ENCODE data around the gene TBC1D22A.

The TBC1D22A gene

GRCh38 chr22:46812034-46812605 is 49.7 kb downstream of the TBC1D22A start:
- no peak overlapping the region for H3K4me3 ChIP-seq (ENCODE audit: low read depth, low read length)
- H3K27ac ChIP-seq: no peak overlapping the region
- DNase-seq: no peak
- H3K27me3 ChIP-seq (ENCODE audit: insufficient read depth, low read depth, severe bottlenecking): no peaks in the 10 kb centered on the region
- H3K9me3 ChIP-seq (ENCODE audit: severe bottlenecking): no peaks in the 10 kb centered on the region
- no peak for TF ChIP-seq CTCF (IDR thresholded peaks at IDR 0.05; ENCODE audit: low read depth, low read length)
- H3K36me3 ChIP-seq: no peaks in the 10 kb centered on the region

- DNase-seq: no peak
- H3K27me3 ChIP-seq (ENCODE audit: insufficient read depth, low read depth, severe bottlenecking): no peaks in the 10 kb centered on the region
- no peak for TF ChIP-seq CTCF (IDR thresholded peaks at IDR 0.05; ENCODE audit: low read depth, low read length)
- no peak overlapping the region for H3K4me3 ChIP-seq (ENCODE audit: low read depth, low read length)
- H3K36me3 ChIP-seq: no peaks in the 10 kb centered on the region
- no peaks in the 10 kb centered on the region for H3K9me3 ChIP-seq (ENCODE audit: severe bottlenecking)
- no peak overlapping the region for H3K27ac ChIP-seq
These were observed 50.3 kb downstream of the TBC1D22A start for GRCh38 chr22:46812788-46813187.

- H3K9me3 ChIP-seq (ENCODE audit: severe bottlenecking): no peaks in the 10 kb centered on the region
- TF ChIP-seq CTCF (IDR thresholded peaks at IDR 0.05; ENCODE audit: low read depth, low read length): no peak
- no peak for DNase-seq
- no peaks in the 10 kb centered on the region for H3K36me3 ChIP-seq
- H3K27me3 ChIP-seq (ENCODE audit: insufficient read depth, low read depth, severe bottlenecking): no peaks in the 10 kb centered on the region
- no peak overlapping the region for H3K4me3 ChIP-seq (ENCODE audit: low read depth, low read length)
- H3K27ac ChIP-seq: no peak overlapping the region
These were observed 51.6 kb downstream of the TBC1D22A start for GRCh38 chr22:46813816-46814597.

GRCh38 chr22:46815132-46815531 is 52.7 kb downstream of the TBC1D22A start:
- H3K27me3 ChIP-seq (ENCODE audit: insufficient read depth, low read depth, severe bottlenecking): no peaks in the 10 kb centered on the region
- no peak overlapping the region for H3K27ac ChIP-seq
- no peaks in the 10 kb centered on the region for H3K36me3 ChIP-seq
- no peak for DNase-seq
- H3K9me3 ChIP-seq (ENCODE audit: severe bottlenecking): no peaks in the 10 kb centered on the region
- no peak for TF ChIP-seq CTCF (IDR thresholded peaks at IDR 0.05; ENCODE audit: low read depth, low read length)
- no peak overlapping the region for H3K4me3 ChIP-seq (ENCODE audit: low read depth, low read length)

GRCh38 chr22:46815559-46815895 is 53.1 kb downstream of the TBC1D22A start:
- no peak for TF ChIP-seq CTCF (IDR thresholded peaks at IDR 0.05; ENCODE audit: low read depth, low read length)
- Histone ChIP-seq H3K27me3 (ENCODE audit: insufficient read depth, low read depth, severe bottlenecking) (no peaks in the 10 kb centered on the region), H3K9me3 (ENCODE audit: severe bottlenecking) (no peaks in the 10 kb centered on the region), H3K36me3 (no peaks in the 10 kb centered on the region), H3K27ac (no peak overlapping the region), H3K4me3 (ENCODE audit: low read depth, low read length) (no peak overlapping the region)
- DNase-seq: no peak
